Measurements from ENCODE around the gene CAPN7. TPM values are rescaled to one million over a fixed set of nuclear protein-coding genes. Genes with fewer than 3 reads are reported as not detected.

CAPN7 gene
- total RNA-seq, 1 experiment from 2014 or later = 25.2 TPM

GRCh38 chr3:15174953-15175352, 31.1 kb upstream of the CAPN7 start:
- Histone ChIP-seq H3K4me1 (ENCODE audit: insufficient read depth, low read length) (no peaks in the 10 kb centered on the region), H3T11ph (ENCODE audit: low read length) (no peak overlapping the region), H3K56ac (ENCODE audit: insufficient read length, low read depth, low read length) (no peak overlapping the region), H2BK20ac (ENCODE audit: low read depth, low read length, poor library complexity, severe bottlenecking) (no peak overlapping the region), H3K18ac (ENCODE audit: insufficient read length, low read depth, low read length) (no peak overlapping the region), H4K20me1 (ENCODE audit: control insufficient read depth, insufficient read depth, insufficient read length) (no peaks in the 10 kb centered on the region), H2BK5ac (ENCODE audit: insufficient read length, low read length) (no peak overlapping the region), H2BK12ac (ENCODE audit: insufficient read length, low read depth, low read length) (no peak overlapping the region), H3K4ac (ENCODE audit: low read depth, low read length) (no peak overlapping the region), H3K9ac (ENCODE audit: extremely low read depth, insufficient read length, low read length) (no peak overlapping the region), H3K23ac (ENCODE audit: insufficient read length, low read depth, low read length) (no peak overlapping the region), H3K27ac (ENCODE audit: insufficient read length, low read depth, low read length) (no peak overlapping the region), H4K91ac (ENCODE audit: insufficient read length, low read depth, low read length) (no peak overlapping the region), H4K8ac (replicated peaks; ENCODE audit: insufficient read length, low read depth, low read length) (no peak overlapping the region), H2BK15ac (ENCODE audit: low read depth, low read length) (no peak overlapping the region), H3K9me3 (ENCODE audit: control insufficient read depth, low read depth, low read length) (no peaks in the 10 kb centered on the region), H3K79me1 (ENCODE audit: insufficient read depth, low read depth, low read length, poor library complexity, severe bottlenecking) (no peaks in the 10 kb centered on the region), H3K14ac (ENCODE audit: insufficient read depth, low read length) (no peak overlapping the region; the same call in 1 of the 2 replicates), H3K23me2 (ENCODE audit: insufficient read length, low read depth, low read length, poor library complexity, severe bottlenecking) (no peaks in the 10 kb centered on the region), H4K5ac (ENCODE audit: insufficient read length, low read depth, low read length) (no peak overlapping the region), H2AFZ (ENCODE audit: low read length) (no peak overlapping the region), H2AK5ac (ENCODE audit: insufficient read length, low read length) (no peak overlapping the region), H3K4me2 (ENCODE audit: insufficient read depth, insufficient read length, low read length) (no peak overlapping the region), H2BK120ac (ENCODE audit: low read depth, low read length, poor library complexity, severe bottlenecking) (no peak overlapping the region), H3K27me3 (ENCODE audit: insufficient read depth, low read length) (peaks cover 2% of the 10 kb centered on the region; the same call in 1 of the 2 replicates), H3K79me2 (ENCODE audit: insufficient read depth, low read length) (no peaks in the 10 kb centered on the region)
- no CpG with 5 or more reads among the region's 8 CpGs for WGBS (ENCODE audit: extremely low coverage, insufficient read length, low lambda C conversion rate)
- DNase-seq = no peak
- H3K9me3 Mint-ChIP-seq = no peaks in the 10 kb centered on the region
- H3K36me3 Mint-ChIP-seq (ENCODE audit: insufficient read depth in 1 of 3, low read depth in 3 of 3) = no peaks in the 10 kb centered on the region
- peaks cover 0 to 4% of the 10 kb centered on the region in 2 experiments; a peak in 3 of 4 replicates for H3K4me1 Mint-ChIP-seq
- H3K27ac Mint-ChIP-seq = no peak overlapping the region
- peaks cover 18% of the 10 kb centered on the region for H3K27me3 Mint-ChIP-seq (ENCODE audit: low read depth)
- no peak for TF ChIP-seq CTCF (conservative IDR thresholded peaks at IDR 0.05)
- H3K4me3 Mint-ChIP-seq = no peak overlapping the region
